Uterus (tissue), 4 donors: ENCODE data around the gene LTB4R2. TPM values are rescaled to one million over a fixed set of nuclear protein-coding genes. Genes with fewer than 3 reads are reported as not detected.

Experiments used
- DNase-seq, 2 donors: peaks; one replicate each; pipeline ENCODE4 v3.0.0-alpha.2; 2019 to 2020
- H3K27ac ChIP-seq, 2 donors: fragments of 200-600 bp; sonication (generic); 1 replicate in 1 of 2; 2 replicates in 1 of 2; pipeline ENCODE4 v1.5.1; 2016 to 2018
- H3K27me3 ChIP-seq, 2 donors: fragments of 200-600 bp; sonication (generic); one replicate each; pipeline ENCODE4 v1.5.1; 2018 to 2019; ENCODE audit warnings: control low read depth in 1 of 2
- H3K36me3 ChIP-seq, 2 donors: fragments of 200-600 bp; sonication (generic); one replicate each; pipeline ENCODE4 v1.5.1; 2019; ENCODE audit warnings: control low read depth in 1 of 2
- H3K4me1 ChIP-seq, 2 donors: fragments of 200-600 bp; sonication (generic); one replicate each; pipeline ENCODE4 v1.5.1; 2018 to 2019; ENCODE audit warnings: control low read depth in 1 of 2
- H3K4me3 ChIP-seq, 2 donors: fragments of 200-600 bp; sonication (generic); 1 replicate in 1 of 2; 2 replicates in 1 of 2; pipeline ENCODE4 v1.5.1; 2018 to 2019; ENCODE audit warnings: mild to moderate bottlenecking in 1 of 2
- H3K9me3 ChIP-seq, 2 donors: fragments of 200-600 bp; sonication (generic); one replicate each; pipeline ENCODE4 v1.5.1; 2019; ENCODE audit warnings: control low read depth in 1 of 2
- CTCF ChIP-seq, 4 experiments: fragments of 200-600 bp in 2 of 4; fragments of 450-650 bp in 2 of 4; sonication (generic) in 2 of 4; IDR thresholded peaks; one replicate each; pipeline ENCODE4 v1.5.1; 2016 to 2019; ENCODE audit warnings: antibody characterized with exemption in 4 of 4, mild to moderate bottlenecking in 2 of 4, moderate library complexity in 1 of 4
- POLR2A ChIP-seq, 2 donors: fragments of 450-650 bp; IDR thresholded peaks; one replicate each; pipeline ENCODE4 v1.6.1; 2016; ENCODE audit warnings: antibody characterized with exemption in 2 of 2, mild to moderate bottlenecking in 1 of 2, moderate library complexity in 1 of 2
- intact Hi-C: fragments of 100-400 bp; cut with DNase I; formaldehyde crosslinking; loops from one replicate; pipeline ENCODE4 v1.15.1; 2023; ENCODE audit warnings: low total_unique reads
- total RNA-seq, 4 donors: library from RNA; depleted of rRNA in 3 of 4; stranded (reverse); fragments of >200 nt in 3 of 4; gene quantifications; one replicate each; pipeline versions ENCODE4 v1.1.0 to v1.2.4, GENCODE V29; 2014 to 2023
- donor health status: DM: yes; HTN: yes; CAD: no.

The LTB4R2 gene
- total RNA-seq, 4 donors from 2014 or later, result 1.0 to 7.1 (median 5.6) TPM; not detected in 1

DNA sequence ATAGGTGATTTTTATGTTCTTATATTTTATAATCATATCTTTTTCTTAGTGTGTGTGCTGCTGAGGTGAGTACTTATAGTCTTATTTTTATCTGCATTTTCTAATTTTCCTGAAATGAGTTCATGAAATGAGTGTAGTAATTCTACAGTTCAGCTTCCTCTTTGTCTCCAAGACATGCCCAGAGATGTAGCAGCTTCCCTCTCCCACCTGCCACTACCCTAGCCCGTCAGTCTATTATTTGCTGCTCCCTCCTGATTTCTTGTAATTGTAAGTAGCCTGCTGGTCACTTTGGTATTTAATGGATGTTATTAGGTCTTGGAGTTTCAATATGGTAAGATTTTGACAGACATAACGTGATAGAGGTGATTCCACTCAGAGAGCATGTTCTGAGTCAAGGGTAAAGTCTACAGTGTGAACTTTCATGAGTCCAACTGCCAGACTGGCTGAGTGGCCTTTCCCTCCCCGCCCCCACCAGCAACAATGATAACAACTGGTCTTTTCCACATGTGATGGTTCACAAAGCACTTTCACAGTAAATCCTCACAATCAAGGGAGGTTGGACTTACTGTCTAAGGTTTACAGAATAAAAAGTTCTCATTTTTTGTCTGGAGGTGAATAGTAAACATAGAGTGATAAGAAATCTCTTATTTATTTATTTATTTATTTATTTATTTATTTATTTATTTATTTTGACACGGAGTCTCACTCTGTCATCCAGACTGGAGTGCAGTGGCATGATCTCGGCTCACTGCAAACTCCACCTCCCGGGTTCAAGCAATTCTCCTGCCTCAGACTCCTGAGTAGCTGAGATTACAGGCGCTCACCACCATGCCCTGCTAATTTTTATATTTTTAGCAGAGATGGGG, 34.1 kb downstream of the LTB4R2 start:
- no peak for DNase-seq
- intact Hi-C loops, result no loop called here
- H3K27ac ChIP-seq, result no peak overlapping the region

DNA sequence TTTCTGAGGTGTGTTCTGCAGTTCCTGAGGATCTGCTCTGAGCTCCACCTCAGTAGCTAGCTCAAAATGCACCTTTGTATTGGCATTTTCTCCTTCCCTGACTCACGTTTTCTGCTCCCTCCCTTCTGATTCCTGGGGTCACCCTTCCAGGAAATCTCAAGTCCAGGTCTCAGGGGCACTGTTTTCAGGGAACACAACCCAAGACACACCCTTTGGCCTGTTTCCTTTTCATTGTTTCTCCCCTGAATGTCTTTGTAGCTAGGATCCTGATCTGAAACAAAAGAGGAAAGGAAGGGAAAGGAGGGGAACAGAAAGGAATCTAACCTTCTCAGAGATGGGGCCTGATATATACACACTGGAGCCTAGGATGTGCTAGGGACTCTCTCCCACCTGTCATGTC, 37.2 kb downstream of the LTB4R2 start:
- Histone ChIP-seq H3K27me3 (no peaks in the 10 kb centered on the region), H3K4me3 (no peak overlapping the region), H3K4me1 (no peaks in the 10 kb centered on the region), H3K36me3 (no peaks in the 10 kb centered on the region), H3K27ac (no peak overlapping the region), H3K9me3 (no peaks in the 10 kb centered on the region)
- intact Hi-C loops, result no loop called here
- TF ChIP-seq POLR2A (IDR thresholded peaks at IDR 0.05) (no peak), CTCF (IDR thresholded peaks at IDR 0.05) (no peak)
- no peak for DNase-seq

More for the DNA sequence above, 34.1 kb downstream of the LTB4R2 start:
- no peak overlapping the region for H3K4me3 ChIP-seq
- H3K4me1 ChIP-seq, result no peaks in the 10 kb centered on the region
- H3K27me3 ChIP-seq, result no peaks in the 10 kb centered on the region
- H3K9me3 ChIP-seq, result no peaks in the 10 kb centered on the region
- no peaks in the 10 kb centered on the region for H3K36me3 ChIP-seq
- no peak for TF ChIP-seq POLR2A (IDR thresholded peaks at IDR 0.05)
- no peak for TF ChIP-seq CTCF (IDR thresholded peaks at IDR 0.05)

- no peaks in the 10 kb centered on the region for H3K36me3 ChIP-seq
- no peaks in the 10 kb centered on the region for H3K27me3 ChIP-seq
- no peaks in the 10 kb centered on the region for H3K4me1 ChIP-seq
- H3K4me3 ChIP-seq, result no peak overlapping the region
- no peak for DNase-seq
- intact Hi-C loops, result no loop called here
- H3K27ac ChIP-seq, result no peak overlapping the region
- H3K9me3 ChIP-seq, result no peaks in the 10 kb centered on the region
- TF ChIP-seq CTCF (IDR thresholded peaks at IDR 0.05), result no peak
- TF ChIP-seq POLR2A (IDR thresholded peaks at IDR 0.05), result no peak
Measured at GRCh38 chr14:24348186-24348585, 38.2 kb downstream of the LTB4R2 start.

GRCh38 chr14:24349742-24350141, 39.8 kb downstream of the LTB4R2 start:
- Histone ChIP-seq H3K4me1 (no peaks in the 10 kb centered on the region), H3K4me3 (no peak overlapping the region), H3K9me3 (no peaks in the 10 kb centered on the region), H3K36me3 (no peaks in the 10 kb centered on the region), H3K27me3 (no peaks in the 10 kb centered on the region), H3K27ac (no peak overlapping the region)
- DNase-seq, result no peak
- intact Hi-C loops, result no loop called here
- TF ChIP-seq CTCF (IDR thresholded peaks at IDR 0.05), result no peak
- no peak for TF ChIP-seq POLR2A (IDR thresholded peaks at IDR 0.05)

DNA sequence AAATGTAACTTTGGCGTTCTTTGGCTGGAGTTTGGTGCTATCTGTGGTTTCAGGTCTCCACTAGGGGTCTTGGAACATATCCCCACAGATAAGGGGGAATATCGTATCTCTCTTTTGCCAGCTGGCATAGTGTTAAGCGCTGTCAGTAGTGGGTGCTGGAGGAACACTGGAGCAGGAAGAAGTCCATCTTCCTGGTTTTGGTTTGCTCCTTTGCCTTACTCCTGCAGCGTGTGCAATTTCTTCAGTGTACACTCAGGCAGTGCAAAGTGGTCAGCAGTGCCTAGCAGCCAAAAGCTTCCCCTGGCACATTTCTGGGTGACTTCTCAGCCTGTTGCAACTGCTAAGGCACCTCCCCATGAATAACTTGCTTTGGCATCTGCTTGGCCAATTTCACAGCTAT, 41.6 kb downstream of the LTB4R2 start:
- Histone ChIP-seq H3K4me3 (no peak overlapping the region), H3K36me3 (no peaks in the 10 kb centered on the region), H3K9me3 (no peaks in the 10 kb centered on the region), H3K4me1 (no peaks in the 10 kb centered on the region), H3K27me3 (no peaks in the 10 kb centered on the region), H3K27ac (no peak overlapping the region)
- DNase-seq, result no peak
- TF ChIP-seq CTCF (IDR thresholded peaks at IDR 0.05) (no peak), POLR2A (IDR thresholded peaks at IDR 0.05) (no peak)
- intact Hi-C loops, result no loop called here
